Gastrocnemius medialis (tissue), 4 donors: Measurements from ENCODE around the gene FCRL4.

Experiments
- CTCF ChIP-seq, 5 experiments: fragments of 450-650 bp in 3 of 5; fragments of 200-600 bp in 2 of 5; sonication (generic) in 2 of 5; IDR thresholded peaks in 4 of 5; conservative IDR thresholded peaks in 1 of 5; 1 replicate in 4 of 5; 2 replicates in 1 of 5; pipeline ENCODE4 v1.5.1; 2016 to 2019; ENCODE audit warnings: antibody characterized with exemption in 5 of 5, mild to moderate bottlenecking in 3 of 5, moderate library complexity in 3 of 5
- POLR2A ChIP-seq, 2 donors: fragments of 450-650 bp; IDR thresholded peaks; one replicate each; pipeline ENCODE4 v1.6.1; 2017; ENCODE audit warnings: antibody characterized with exemption in 2 of 2, mild to moderate bottlenecking in 2 of 2, moderate library complexity in 2 of 2

GRCh38 chr1:157551694-157552693 lies 45.9 kb downstream of the FCRL4 start, which contains the start of gene FCRL5:
- TF ChIP-seq CTCF (IDR thresholded peaks at IDR 0.05 in 4 of 5, conservative IDR thresholded peaks at IDR 0.05 in 1 of 5) (no peak), POLR2A (IDR thresholded peaks at IDR 0.05) (no peak)
